ENCODE data around the gene SASH3.

DNA sequence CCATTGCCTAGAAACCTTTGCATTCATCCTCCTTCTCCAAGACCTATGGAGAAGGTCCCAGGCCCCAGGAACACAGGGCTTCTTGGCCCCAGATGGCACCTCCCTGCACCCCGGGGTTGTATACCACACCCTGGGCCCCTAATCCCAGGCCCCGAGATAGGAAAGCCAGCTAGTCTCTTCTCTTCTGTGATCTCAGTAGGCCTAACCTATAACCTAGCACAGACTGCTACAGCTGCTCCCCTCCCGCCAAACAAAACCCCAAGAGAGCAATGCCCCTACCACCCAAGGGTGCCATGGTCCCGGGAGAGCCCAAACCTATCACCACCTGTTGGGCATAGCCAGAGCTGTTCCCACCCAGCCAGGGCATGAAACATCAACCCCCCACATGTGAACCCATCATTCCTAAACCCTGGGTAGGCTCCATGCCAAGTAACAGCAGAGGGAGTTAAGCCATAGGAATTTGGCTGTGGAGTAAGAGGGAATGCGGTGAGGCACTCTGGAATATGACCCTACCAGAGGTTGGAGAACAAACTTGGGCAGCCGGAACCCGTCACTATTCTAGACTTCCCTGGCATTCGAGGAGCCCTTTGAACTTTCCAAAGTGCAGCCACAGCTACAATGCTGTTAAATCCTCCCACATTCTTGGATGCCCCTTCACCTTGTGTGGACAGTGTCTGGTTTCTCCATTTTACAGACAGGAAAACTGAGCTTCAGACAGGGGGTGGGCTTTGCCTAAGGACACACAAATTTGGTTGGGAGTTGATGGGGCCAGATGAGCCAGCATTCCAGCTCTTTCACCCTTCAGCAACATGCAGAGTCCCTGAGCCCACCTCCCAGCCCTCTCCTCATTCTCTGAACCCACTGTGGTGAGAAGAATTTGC lies 10.9 kb upstream of the SASH3 start:
- TF ChIP-seq, protein P1, sequence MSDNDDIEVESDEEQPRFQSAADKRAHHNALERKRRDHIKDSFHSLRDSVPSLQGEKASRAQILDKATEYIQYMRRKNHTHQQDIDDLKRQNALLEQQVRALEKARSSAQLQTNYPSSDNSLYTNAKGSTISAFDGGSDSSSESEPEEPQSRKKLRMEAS (IDR thresholded peaks at IDR 0.05; ENCODE audit: low read depth) = no peak
- TF ChIP-seq, protein P2, sequence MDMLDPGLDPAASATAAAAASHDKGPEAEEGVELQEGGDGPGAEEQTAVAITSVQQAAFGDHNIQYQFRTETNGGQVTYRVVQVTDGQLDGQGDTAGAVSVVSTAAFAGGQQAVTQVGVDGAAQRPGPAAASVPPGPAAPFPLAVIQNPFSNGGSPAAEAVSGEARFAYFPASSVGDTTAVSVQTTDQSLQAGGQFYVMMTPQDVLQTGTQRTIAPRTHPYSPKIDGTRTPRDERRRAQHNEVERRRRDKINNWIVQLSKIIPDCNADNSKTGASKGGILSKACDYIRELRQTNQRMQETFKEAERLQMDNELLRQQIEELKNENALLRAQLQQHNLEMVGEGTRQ (IDR thresholded peaks at IDR 0.05; ENCODE audit: borderline replicate concordance, low read depth, low read length) = no peak
- no peak for TF ChIP-seq FOXJ3 (CRISPR knock-in tag; IDR thresholded peaks at IDR 0.05)
- TF ChIP-seq EZH2phosphoT487 (IDR thresholded peaks at IDR 0.05; ENCODE audit: borderline replicate concordance, low read depth) = no peak
- TF ChIP-seq, protein P3, sequence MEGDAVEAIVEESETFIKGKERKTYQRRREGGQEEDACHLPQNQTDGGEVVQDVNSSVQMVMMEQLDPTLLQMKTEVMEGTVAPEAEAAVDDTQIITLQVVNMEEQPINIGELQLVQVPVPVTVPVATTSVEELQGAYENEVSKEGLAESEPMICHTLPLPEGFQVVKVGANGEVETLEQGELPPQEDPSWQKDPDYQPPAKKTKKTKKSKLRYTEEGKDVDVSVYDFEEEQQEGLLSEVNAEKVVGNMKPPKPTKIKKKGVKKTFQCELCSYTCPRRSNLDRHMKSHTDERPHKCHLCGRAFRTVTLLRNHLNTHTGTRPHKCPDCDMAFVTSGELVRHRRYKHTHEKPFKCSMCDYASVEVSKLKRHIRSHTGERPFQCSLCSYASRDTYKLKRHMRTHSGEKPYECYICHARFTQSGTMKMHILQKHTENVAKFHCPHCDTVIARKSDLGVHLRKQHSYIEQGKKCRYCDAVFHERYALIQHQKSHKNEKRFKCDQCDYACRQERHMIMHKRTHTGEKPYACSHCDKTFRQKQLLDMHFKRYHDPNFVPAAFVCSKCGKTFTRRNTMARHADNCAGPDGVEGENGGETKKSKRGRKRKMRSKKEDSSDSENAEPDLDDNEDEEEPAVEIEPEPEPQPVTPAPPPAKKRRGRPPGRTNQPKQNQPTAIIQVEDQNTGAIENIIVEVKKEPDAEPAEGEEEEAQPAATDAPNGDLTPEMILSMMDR (IDR thresholded peaks at IDR 0.05) = no peak
- TF ChIP-seq SMC3 (IDR thresholded peaks at IDR 0.05; ENCODE audit: low read depth, low read length) = no peak
- no peak for TF ChIP-seq POLR2AphosphoS5 (IDR thresholded peaks at IDR 0.05; ENCODE audit: low read depth, low read length)
- no peak for TF ChIP-seq SIN3A (IDR thresholded peaks at IDR 0.05; ENCODE audit: borderline replicate concordance, low read depth, low read length)
- TF ChIP-seq, protein P4, sequence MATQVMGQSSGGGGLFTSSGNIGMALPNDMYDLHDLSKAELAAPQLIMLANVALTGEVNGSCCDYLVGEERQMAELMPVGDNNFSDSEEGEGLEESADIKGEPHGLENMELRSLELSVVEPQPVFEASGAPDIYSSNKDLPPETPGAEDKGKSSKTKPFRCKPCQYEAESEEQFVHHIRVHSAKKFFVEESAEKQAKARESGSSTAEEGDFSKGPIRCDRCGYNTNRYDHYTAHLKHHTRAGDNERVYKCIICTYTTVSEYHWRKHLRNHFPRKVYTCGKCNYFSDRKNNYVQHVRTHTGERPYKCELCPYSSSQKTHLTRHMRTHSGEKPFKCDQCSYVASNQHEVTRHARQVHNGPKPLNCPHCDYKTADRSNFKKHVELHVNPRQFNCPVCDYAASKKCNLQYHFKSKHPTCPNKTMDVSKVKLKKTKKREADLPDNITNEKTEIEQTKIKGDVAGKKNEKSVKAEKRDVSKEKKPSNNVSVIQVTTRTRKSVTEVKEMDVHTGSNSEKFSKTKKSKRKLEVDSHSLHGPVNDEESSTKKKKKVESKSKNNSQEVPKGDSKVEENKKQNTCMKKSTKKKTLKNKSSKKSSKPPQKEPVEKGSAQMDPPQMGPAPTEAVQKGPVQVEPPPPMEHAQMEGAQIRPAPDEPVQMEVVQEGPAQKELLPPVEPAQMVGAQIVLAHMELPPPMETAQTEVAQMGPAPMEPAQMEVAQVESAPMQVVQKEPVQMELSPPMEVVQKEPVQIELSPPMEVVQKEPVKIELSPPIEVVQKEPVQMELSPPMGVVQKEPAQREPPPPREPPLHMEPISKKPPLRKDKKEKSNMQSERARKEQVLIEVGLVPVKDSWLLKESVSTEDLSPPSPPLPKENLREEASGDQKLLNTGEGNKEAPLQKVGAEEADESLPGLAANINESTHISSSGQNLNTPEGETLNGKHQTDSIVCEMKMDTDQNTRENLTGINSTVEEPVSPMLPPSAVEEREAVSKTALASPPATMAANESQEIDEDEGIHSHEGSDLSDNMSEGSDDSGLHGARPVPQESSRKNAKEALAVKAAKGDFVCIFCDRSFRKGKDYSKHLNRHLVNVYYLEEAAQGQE (IDR thresholded peaks at IDR 0.05; ENCODE audit: low read depth, low read length) = no peak
- TF ChIP-seq NFIC (IDR thresholded peaks at IDR 0.05; ENCODE audit: borderline replicate concordance) = no peak
- no peak for TF ChIP-seq FOSL2 (IDR thresholded peaks at IDR 0.05; ENCODE audit: borderline replicate concordance, low read depth)
- TF ChIP-seq JUND (IDR thresholded peaks at IDR 0.05) = no peak
- no peak for TF ChIP-seq MXI1 (IDR thresholded peaks at IDR 0.05; ENCODE audit: low read depth, low read length)
